ENCODE data around the gene GJD2.

GJD2 gene

GRCh38 chr15:34754674-34755418 lies at the start of gene GJD2:
GJD2 (minus strand) TSS chr15:34754998; CDS start chr15:34754488, 510 bp downstream.
- no peak for DNase-seq

- DNase-seq: no peak
Measured at GRCh38 chr15:34804113-34804512, 49.3 kb upstream of the GJD2 start.

GRCh38 chr15:34802803-34803750 lies 48.3 kb upstream of the GJD2 start:
- DNase-seq: no peak

- DNase-seq: no peak
Measured at GRCh38 chr15:34802371-34802770, 47.6 kb upstream of the GJD2 start.

- no peak for DNase-seq
Measured at GRCh38 chr15:34799149-34800101, 44.6 kb upstream of the GJD2 start.

GRCh38 chr15:34796847-34797435 lies 42.1 kb upstream of the GJD2 start:
- no peak for DNase-seq

GRCh38 chr15:34795267-34796081 lies 40.7 kb upstream of the GJD2 start, which contains the start of gene ACTC1:
ACTC1 (minus strand) TSS chr15:34795549; CDS start chr15:34794808, 741 bp downstream.
- peak; percentile 57 for DNase-seq

- no peak for DNase-seq
Measured at GRCh38 chr15:34794590-34795206, 39.9 kb upstream of the GJD2 start.

- DNase-seq: no peak
Measured at GRCh38 chr15:34793901-34794300, 39.1 kb upstream of the GJD2 start.

- no peak for DNase-seq
Measured at GRCh38 chr15:34793071-34793470, 38.3 kb upstream of the GJD2 start.

GRCh38 chr15:34791701-34792100 lies 36.9 kb upstream of the GJD2 start:
- no peak for DNase-seq

GRCh38 chr15:34790121-34790520 lies 35.3 kb upstream of the GJD2 start:
- DNase-seq: no peak

- DNase-seq: no peak
Measured at GRCh38 chr15:34789326-34789725, 34.5 kb upstream of the GJD2 start.

GRCh38 chr15:34786206-34786605 lies 31.4 kb upstream of the GJD2 start:
- no peak for DNase-seq

- no peak for DNase-seq
Measured at GRCh38 chr15:34783991-34784390, 29.2 kb upstream of the GJD2 start.

GRCh38 chr15:34783431-34783830 lies 28.6 kb upstream of the GJD2 start:
- DNase-seq: no peak

- DNase-seq: no peak
Measured at GRCh38 chr15:34782901-34783300, 28.1 kb upstream of the GJD2 start.

GRCh38 chr15:34780725-34781124 lies 25.9 kb upstream of the GJD2 start:
- DNase-seq: no peak

- no peak for DNase-seq
Measured at GRCh38 chr15:34776606-34777105, 21.9 kb upstream of the GJD2 start.

GRCh38 chr15:34773917-34774316 lies 19.1 kb upstream of the GJD2 start:
- no peak for DNase-seq

GRCh38 chr15:34773013-34773412 lies 18.2 kb upstream of the GJD2 start:
- DNase-seq: no peak
